T-helper 22 cell (primary cell): ENCODE measurements around the gene STEAP3.

Experiments
- DNase-seq: peaks from one replicate; pipeline ENCODE4 v3.0.0-alpha.2; 2020; ENCODE audit warnings: low read depth

STEAP3 gene

GRCh38 chr2:119292226-119292625, 68.6 kb downstream of the STEAP3 start:
- DNase-seq = no peak

GRCh38 chr2:119293254-119293653, 69.6 kb downstream of the STEAP3 start:
- DNase-seq = no peak

GRCh38 chr2:119293900-119294299, 70.3 kb downstream of the STEAP3 start:
- no peak for DNase-seq

GRCh38 chr2:119294671-119295070, 71.0 kb downstream of the STEAP3 start:
- DNase-seq = no peak

DNA sequence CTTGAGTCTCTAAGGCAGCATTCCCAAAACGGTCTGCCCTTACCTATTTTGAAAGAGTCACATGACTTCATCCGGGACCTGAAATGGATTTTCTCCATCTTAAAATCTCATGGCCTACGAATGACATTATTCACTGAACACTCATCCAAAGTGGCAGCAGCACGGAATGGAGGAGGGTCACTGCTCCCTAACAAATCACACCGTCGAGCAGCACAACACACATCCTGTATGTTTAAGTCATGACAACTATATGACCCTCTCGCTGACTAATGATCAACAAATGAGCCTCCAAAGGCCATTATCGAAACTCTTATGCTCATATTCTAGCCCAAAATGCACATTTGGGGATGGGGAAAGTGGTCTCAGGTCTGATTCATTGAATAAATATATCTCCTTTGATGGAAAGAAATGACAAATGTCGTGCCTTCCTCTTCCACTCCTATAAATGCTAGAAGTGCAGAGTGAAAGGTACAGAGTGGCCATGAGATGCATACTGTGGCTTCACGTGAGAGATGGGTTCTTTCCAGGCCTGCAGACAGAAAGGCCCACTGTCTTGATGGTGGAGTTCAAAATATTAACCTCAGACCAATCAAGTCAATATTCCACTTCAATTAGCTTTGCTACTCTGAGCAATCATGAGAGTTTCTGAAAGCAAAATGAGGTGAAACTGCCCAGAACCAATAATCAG, 72.2 kb downstream of the STEAP3 start:
- DNase-seq = no peak

DNA sequence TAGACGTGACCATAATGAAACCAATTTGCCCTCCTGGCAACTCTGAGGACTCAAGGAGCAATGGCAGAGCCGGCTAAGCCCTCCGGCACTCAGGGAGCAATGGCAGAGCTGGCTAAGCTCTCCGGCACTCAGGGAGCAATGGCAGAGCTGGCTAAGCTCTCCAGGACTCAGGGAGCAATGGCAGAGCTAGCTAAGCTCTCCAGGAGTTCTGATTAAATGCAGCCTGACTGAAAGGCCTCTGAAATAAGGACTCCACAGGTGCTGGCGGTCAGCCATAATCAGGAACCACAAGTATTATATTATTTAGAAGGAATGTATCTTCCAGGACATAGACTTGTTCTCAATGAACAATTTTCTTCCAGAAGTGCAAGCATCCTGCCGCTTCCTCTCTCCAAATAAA, 77.8 kb downstream of the STEAP3 start:
- no peak for DNase-seq

DNA sequence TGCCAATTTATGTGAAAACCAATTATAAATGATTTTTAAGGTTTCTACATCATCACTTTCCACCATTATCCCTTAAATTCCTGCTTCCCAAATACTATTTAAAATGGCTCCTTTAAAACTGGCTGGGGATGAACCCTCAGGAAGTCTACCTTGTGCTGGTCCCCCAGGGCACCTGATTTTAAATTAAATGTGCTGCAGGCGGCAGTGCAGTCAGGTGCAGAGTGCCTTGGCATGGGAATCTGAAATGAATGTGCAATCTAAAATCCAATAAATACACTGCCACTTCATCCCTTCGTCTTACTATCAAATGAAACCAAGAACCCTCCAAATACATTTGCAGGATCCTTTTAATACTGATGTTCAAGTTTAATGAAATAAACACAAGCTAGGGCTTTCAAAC, 81.2 kb downstream of the STEAP3 start:
- no peak for DNase-seq

DNA sequence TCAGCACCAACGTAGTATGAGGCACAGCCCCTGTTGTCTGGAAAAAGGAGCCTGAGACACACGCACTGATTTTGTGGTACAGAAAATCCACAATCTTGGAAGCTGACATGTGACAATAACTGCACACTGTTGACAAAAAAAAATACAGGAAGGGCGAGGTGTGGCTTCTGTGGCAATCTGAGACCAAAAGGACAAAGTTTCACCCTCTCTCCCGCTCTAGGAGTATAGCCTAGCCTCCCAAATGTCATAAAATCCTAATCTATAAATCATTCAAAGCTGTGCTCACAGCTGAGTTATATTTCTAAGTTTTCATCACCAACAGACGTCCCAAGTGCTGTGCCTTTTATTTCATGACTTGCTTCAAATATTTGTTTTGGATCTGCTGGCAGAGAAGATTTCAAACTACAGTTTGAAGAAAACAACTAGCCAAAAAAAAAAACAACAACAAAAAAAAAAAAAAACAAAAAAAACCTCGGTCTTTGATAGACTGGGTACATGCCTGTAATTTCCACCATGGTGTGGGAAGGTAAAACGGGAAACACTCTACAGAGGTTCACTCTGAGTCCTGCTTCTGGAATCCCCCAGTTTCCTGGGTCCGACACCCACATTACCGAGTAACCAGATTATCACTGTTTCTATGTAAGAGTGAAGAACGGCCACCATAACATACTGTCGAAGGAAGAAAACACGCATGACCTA, 82.0 kb downstream of the STEAP3 start:
- DNase-seq = no peak

- DNase-seq = no peak
Measured at GRCh38 chr2:119306196-119306590, 82.6 kb downstream of the STEAP3 start.

GRCh38 chr2:119307419-119308140, 83.9 kb downstream of the STEAP3 start:
- DNase-seq = no peak

DNA sequence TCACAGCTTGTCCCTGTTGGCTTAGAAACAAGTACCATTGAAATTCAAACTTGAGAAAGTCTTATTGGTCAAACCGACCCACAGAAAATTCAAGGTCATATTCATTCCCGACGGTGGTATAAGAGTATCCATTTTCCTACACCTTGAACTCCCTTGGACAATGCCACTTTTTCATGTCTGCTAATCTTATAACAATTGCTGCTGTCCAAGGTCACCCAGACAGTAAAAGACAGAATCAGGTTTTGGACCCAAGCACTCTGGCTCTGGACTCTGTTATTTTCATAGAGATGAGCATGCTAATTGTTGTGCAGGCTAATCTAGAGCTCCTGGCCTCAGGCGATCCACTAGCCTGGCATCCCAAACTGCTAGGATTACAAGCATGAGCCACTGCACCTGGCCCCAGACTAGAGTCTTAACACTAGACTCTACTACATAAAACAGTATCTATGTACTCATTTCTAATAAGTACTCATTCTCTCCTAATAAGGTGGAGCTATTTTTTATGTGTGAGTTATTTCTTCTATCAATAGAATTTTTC, 85.2 kb downstream of the STEAP3 start:
- no peak for DNase-seq

- DNase-seq = no peak
Measured at GRCh38 chr2:119311371-119311770, 87.7 kb downstream of the STEAP3 start.

GRCh38 chr2:119311831-119312230, 88.2 kb downstream of the STEAP3 start:
- DNase-seq = no peak
